Neuron (in vitro differentiated cells): ENCODE measurements around the gene CHURC1.
A peak's percentile ranks its signal among the peaks of the same experiment; 100 is the strongest.

ENCODE experiments used
- H2AFZ ChIP-seq: one replicate; pipeline ENCODE4 v1.6.1; 2013; ENCODE audit warnings: low read depth, mild to moderate bottlenecking, inconsistent platforms, low read length, moderate library complexity
- H3K27me3 ChIP-seq: one replicate; pipeline ENCODE4 v1.6.1; 2013; ENCODE audit warnings: low read length; ENCODE audit not compliant: insufficient read depth
- H3K36me3 ChIP-seq: one replicate; pipeline ENCODE4 v1.6.1; 2013; ENCODE audit warnings: low read length; ENCODE audit not compliant: insufficient read depth
- H3K4me1 ChIP-seq: one replicate; pipeline ENCODE4 v1.6.1; 2013; ENCODE audit warnings: low read length; ENCODE audit not compliant: insufficient read depth
- H3K4me3 ChIP-seq: 2 replicates; pipeline ENCODE4 v1.5.1; 2013; ENCODE audit warnings: mild to moderate bottlenecking, low read length, moderate library complexity
- H3K9me3 ChIP-seq: one replicate; pipeline ENCODE4 v1.6.1; 2013; ENCODE audit warnings: low read length

Gene CHURC1

GRCh38 chr14:64973826-64974225 is 59.6 kb downstream of the CHURC1 start:
- H2AFZ ChIP-seq = no peak overlapping the region
- no peaks in the 10 kb centered on the region for H3K36me3 ChIP-seq
- peaks cover 6% of the 10 kb centered on the region for H3K4me1 ChIP-seq
- no peaks in the 10 kb centered on the region for H3K27me3 ChIP-seq
- H3K4me3 ChIP-seq = no peak overlapping the region
- no peaks in the 10 kb centered on the region for H3K9me3 ChIP-seq

DNA sequence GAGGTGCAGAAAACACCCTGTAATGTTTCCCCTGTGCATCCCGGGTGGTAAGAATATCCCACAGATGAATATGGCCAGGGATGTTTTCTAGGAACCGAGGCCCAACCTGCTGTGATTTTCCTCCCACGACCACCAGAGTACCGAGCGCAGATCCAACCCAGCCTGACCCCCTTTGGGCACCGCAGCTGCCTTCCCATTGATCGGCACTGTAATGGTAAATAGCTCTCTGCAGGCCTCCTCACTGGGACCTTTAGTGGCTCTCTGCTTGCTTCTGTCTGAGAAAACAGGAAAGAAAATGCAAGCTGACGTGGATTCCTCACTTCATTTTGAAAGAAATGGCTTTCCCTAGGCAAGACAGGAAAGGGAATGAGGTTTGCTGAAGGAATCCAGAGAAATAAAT is 60.3 kb downstream of the CHURC1 start:
- Histone ChIP-seq H2AFZ (no peak overlapping the region), H3K9me3 (no peaks in the 10 kb centered on the region), H3K4me1 (peaks cover 6% of the 10 kb centered on the region), H3K4me3 (no peak overlapping the region), H3K27me3 (no peaks in the 10 kb centered on the region), H3K36me3 (no peaks in the 10 kb centered on the region)

- H3K4me1 ChIP-seq = peaks cover 4% of the 10 kb centered on the region
- H3K4me3 ChIP-seq = no peak overlapping the region
Observed at GRCh38 chr14:64979336-64980074, 65.2 kb downstream of the CHURC1 start.

GRCh38 chr14:64983439-64984310 is 69.4 kb downstream of the CHURC1 start:
- Histone ChIP-seq H3K27me3 (no peaks in the 10 kb centered on the region), H3K36me3 (no peaks in the 10 kb centered on the region), H2AFZ (no peak overlapping the region), H3K4me3 (peak overlapping the region; percentile 19), H3K9me3 (no peaks in the 10 kb centered on the region), H3K4me1 (peaks cover 16% of the 10 kb centered on the region)

More at GRCh38 chr14:64979336-64980074, 65.2 kb downstream of the CHURC1 start:
- H3K9me3 ChIP-seq = no peaks in the 10 kb centered on the region
- no peak overlapping the region for H2AFZ ChIP-seq
- no peaks in the 10 kb centered on the region for H3K27me3 ChIP-seq
- no peaks in the 10 kb centered on the region for H3K36me3 ChIP-seq
